ENCODE measurements around the gene CR2.
"Not testable (repeated sequence)": the region's sequence is repeated elsewhere in the genome, so short reads cannot be mapped to it uniquely, and the experiment has no call there.

The CR2 gene

DNA sequence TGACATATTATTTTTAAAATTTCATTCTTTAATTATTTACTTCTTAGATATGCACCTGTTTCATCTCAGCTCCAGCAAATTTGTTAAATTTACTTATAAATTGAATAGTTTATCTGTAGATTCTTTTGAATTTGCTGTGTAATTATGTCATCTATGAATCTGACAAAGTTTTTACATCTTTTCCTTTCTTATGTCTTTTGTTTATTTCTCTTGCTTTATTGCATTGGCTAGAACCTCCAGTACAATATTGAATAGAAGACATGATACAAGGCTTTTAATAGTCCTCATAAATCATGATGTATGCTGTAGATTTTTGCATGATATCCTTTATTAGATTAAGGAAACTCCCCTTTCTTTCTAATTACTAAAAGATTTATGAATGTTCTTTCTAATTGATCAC, 62.6 kb downstream of the CR2 start:
- DNase-seq: no peak

- no peak for DNase-seq
These were observed 64.6 kb downstream of the CR2 start for GRCh38 chr1:207518608-207519236.

- DNase-seq: no peak
These were observed 65.6 kb downstream of the CR2 start for GRCh38 chr1:207519505-207520399.

GRCh38 chr1:207520400-207521345, 66.5 kb downstream of the CR2 start:
- not testable (repeated sequence) for DNase-seq

DNA sequence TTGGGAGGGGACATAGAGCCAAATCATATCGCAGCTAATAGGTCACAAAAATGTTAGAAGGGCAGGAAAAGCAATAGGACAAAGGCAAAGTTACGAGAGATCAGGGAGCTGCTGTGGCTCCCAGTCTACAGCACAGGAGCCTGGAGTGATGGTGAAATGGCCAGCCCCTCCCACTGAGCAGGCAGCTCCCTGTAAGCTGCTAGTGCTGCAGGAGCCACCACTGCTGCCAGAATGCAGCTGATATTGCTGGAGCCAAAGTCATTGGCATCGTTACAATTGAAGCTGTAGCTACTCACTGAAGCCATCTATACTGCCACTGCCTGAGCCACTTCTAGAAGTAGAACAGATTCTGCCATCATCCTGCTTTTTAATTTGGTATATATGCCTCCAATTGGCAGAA, 71.1 kb downstream of the CR2 start:
- not testable (repeated sequence) for DNase-seq

GRCh38 chr1:207528401-207528800, 74.3 kb downstream of the CR2 start:
- not testable (repeated sequence) for DNase-seq

DNA sequence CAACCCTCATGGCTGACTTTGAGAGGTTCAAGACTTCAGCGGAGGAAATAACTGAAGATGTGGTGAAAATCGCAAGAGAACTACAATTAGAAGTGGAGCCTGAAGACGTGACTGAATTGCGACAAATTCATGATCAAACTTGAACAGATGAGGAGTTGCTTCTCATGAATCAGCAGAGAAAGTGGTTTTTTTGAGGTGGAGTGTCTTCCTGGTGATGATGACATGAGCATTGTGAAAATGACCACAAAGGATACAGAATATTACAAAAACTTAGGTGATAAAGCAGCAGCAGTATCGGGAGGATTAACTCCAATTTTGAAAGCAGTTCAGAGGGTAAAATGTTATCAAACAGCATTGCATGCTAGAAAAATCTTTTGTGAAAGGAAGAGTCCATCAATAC, 82.1 kb downstream of the CR2 start:
- DNase-seq: not testable (repeated sequence)
